ENCODE results near the gene WBP1L.
"Not testable (repeated sequence)": the region's sequence is repeated elsewhere in the genome, so short reads cannot be mapped to it uniquely, and the experiment has no call there.

WBP1L gene

GRCh38 chr10:102838276-102838927, 94.7 kb downstream of the WBP1L start:
- not testable (repeated sequence) for DNase-seq (ENCODE audit: low read depth)

- no peak for DNase-seq (ENCODE audit: low read depth)
These were observed 98.1 kb downstream of the WBP1L start for GRCh38 chr10:102841827-102842345.

- not testable (repeated sequence) for DNase-seq (ENCODE audit: low read depth)
These were observed 99.4 kb downstream of the WBP1L start for GRCh38 chr10:102843139-102843538.

- DNase-seq (ENCODE audit: low read depth) = not testable (repeated sequence)
These were observed 100.5 kb downstream of the WBP1L start for GRCh38 chr10:102844190-102844776.

GRCh38 chr10:102845352-102845902, 101.7 kb downstream of the WBP1L start:
- no peak for DNase-seq (ENCODE audit: low read depth)

GRCh38 chr10:102850025-102850518, 106.3 kb downstream of the WBP1L start:
- DNase-seq (ENCODE audit: low read depth) = no peak

GRCh38 chr10:102853237-102853636, 109.5 kb downstream of the WBP1L start:
- not testable (repeated sequence) for DNase-seq (ENCODE audit: low read depth)

- not testable (repeated sequence) for DNase-seq (ENCODE audit: low read depth)
These were observed 112.1 kb downstream of the WBP1L start for GRCh38 chr10:102855731-102856436.

GRCh38 chr10:102856758-102857424, 113.1 kb downstream of the WBP1L start:
- no peak for DNase-seq (ENCODE audit: low read depth)

GRCh38 chr10:102859911-102860310, 116.2 kb downstream of the WBP1L start:
- DNase-seq (ENCODE audit: low read depth) = no peak

- no peak for DNase-seq (ENCODE audit: low read depth)
These were observed 119.9 kb downstream of the WBP1L start for GRCh38 chr10:102863660-102864059.

- no peak for DNase-seq (ENCODE audit: low read depth)
These were observed 121.9 kb downstream of the WBP1L start for GRCh38 chr10:102865620-102866019.

Measured in T follicular helper cell (primary cell).